ENCODE results near the gene EIF3I.

EIF3I gene

DNA sequence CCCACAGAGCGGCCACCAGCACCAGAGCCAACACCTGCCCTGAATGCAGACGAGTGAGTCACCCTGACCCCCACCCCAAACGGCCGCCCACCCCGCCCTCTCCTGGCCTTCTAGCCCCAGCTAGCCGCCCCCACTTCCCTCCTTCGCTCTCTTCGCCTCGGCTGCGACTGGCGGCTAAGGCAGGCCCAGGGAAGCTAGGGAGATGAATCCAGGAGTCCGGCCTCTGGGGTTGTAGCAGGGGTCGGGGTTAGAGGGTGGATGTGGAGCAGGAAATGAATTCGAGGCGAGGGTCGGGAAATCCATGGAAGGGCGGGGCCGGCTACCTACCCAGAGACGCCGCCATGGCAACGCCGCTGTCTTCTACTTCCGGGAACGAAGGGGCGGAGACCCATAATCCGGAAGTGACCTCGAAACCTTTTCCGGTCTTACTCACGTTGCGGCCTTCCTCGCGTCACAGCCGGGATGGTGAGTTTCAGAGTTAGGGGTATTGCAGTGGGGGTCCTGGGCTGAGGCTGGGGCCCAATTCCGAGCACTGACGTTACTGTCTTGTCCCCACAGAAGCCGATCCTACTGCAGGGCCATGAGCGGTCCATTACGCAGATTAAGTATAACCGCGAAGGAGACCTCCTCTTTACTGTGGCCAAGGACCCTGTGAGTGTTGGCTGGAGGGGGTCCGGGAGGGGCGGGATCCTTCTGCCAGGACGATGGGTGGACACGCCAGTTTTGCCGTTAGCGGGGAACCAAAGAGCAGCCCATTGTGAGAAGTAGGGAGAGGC lies at the start of gene EIF3I, which contains the start of gene TMEM234 (continued):
- TF ChIP-seq, protein P1, sequence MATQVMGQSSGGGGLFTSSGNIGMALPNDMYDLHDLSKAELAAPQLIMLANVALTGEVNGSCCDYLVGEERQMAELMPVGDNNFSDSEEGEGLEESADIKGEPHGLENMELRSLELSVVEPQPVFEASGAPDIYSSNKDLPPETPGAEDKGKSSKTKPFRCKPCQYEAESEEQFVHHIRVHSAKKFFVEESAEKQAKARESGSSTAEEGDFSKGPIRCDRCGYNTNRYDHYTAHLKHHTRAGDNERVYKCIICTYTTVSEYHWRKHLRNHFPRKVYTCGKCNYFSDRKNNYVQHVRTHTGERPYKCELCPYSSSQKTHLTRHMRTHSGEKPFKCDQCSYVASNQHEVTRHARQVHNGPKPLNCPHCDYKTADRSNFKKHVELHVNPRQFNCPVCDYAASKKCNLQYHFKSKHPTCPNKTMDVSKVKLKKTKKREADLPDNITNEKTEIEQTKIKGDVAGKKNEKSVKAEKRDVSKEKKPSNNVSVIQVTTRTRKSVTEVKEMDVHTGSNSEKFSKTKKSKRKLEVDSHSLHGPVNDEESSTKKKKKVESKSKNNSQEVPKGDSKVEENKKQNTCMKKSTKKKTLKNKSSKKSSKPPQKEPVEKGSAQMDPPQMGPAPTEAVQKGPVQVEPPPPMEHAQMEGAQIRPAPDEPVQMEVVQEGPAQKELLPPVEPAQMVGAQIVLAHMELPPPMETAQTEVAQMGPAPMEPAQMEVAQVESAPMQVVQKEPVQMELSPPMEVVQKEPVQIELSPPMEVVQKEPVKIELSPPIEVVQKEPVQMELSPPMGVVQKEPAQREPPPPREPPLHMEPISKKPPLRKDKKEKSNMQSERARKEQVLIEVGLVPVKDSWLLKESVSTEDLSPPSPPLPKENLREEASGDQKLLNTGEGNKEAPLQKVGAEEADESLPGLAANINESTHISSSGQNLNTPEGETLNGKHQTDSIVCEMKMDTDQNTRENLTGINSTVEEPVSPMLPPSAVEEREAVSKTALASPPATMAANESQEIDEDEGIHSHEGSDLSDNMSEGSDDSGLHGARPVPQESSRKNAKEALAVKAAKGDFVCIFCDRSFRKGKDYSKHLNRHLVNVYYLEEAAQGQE (tag by site-specific recombination; IDR thresholded peaks at IDR 0.05) = no peak
- TF ChIP-seq ZNF202 (tag by site-specific recombination; IDR thresholded peaks at IDR 0.05; ENCODE audit: borderline replicate concordance) = no peak
- peak; percentile 85 for TF ChIP-seq KLF9 (tag by site-specific recombination; IDR thresholded peaks at IDR 0.05; ENCODE audit: low read depth)
- TF ChIP-seq ZNF112 (tag by site-specific recombination; IDR thresholded peaks at IDR 0.05) = no peak
- TF ChIP-seq ZNF221 (tag by site-specific recombination; IDR thresholded peaks at IDR 0.05; ENCODE audit: borderline replicate concordance) = no peak
- TF ChIP-seq, protein P2, sequence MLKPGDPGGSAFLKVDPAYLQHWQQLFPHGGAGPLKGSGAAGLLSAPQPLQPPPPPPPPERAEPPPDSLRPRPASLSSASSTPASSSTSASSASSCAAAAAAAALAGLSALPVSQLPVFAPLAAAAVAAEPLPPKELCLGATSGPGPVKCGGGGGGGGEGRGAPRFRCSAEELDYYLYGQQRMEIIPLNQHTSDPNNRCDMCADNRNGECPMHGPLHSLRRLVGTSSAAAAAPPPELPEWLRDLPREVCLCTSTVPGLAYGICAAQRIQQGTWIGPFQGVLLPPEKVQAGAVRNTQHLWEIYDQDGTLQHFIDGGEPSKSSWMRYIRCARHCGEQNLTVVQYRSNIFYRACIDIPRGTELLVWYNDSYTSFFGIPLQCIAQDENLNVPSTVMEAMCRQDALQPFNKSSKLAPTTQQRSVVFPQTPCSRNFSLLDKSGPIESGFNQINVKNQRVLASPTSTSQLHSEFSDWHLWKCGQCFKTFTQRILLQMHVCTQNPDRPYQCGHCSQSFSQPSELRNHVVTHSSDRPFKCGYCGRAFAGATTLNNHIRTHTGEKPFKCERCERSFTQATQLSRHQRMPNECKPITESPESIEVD (tag by site-specific recombination; IDR thresholded peaks at IDR 0.05) = no peak
- no peak for TF ChIP-seq ZNF549 (tag by site-specific recombination; IDR thresholded peaks at IDR 0.05)
- TF ChIP-seq TRIM28 (IDR thresholded peaks at IDR 0.05; ENCODE audit: borderline replicate concordance, low read length) = no peak
- TF ChIP-seq ZNF677 (tag by site-specific recombination; IDR thresholded peaks at IDR 0.05) = no peak
- TF ChIP-seq BCL11A (tag by site-specific recombination; IDR thresholded peaks at IDR 0.05; ENCODE audit: low read depth) = no peak
- no peak for TF ChIP-seq ZNF776 (tag by site-specific recombination; IDR thresholded peaks at IDR 0.05; ENCODE audit: borderline replicate concordance)
- no peak for TF ChIP-seq ZNF157 (tag by site-specific recombination; IDR thresholded peaks at IDR 0.05)
- no peak for TF ChIP-seq ZNF660 (tag by site-specific recombination; IDR thresholded peaks at IDR 0.05)
- no peak for TF ChIP-seq ZNF48 (tag by site-specific recombination; IDR thresholded peaks at IDR 0.05)
- TF ChIP-seq, protein P3, sequence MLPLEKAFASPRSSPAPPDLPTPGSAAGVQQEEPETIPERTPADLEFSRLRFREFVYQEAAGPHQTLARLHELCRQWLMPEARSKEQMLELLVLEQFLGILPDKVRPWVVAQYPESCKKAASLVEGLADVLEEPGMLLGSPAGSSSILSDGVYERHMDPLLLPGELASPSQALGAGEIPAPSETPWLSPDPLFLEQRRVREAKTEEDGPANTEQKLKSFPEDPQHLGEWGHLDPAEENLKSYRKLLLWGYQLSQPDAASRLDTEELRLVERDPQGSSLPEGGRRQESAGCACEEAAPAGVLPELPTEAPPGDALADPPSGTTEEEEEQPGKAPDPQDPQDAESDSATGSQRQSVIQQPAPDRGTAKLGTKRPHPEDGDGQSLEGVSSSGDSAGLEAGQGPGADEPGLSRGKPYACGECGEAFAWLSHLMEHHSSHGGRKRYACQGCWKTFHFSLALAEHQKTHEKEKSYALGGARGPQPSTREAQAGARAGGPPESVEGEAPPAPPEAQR (tag by site-specific recombination; IDR thresholded peaks at IDR 0.05) = no peak
- TF ChIP-seq, protein P4, sequence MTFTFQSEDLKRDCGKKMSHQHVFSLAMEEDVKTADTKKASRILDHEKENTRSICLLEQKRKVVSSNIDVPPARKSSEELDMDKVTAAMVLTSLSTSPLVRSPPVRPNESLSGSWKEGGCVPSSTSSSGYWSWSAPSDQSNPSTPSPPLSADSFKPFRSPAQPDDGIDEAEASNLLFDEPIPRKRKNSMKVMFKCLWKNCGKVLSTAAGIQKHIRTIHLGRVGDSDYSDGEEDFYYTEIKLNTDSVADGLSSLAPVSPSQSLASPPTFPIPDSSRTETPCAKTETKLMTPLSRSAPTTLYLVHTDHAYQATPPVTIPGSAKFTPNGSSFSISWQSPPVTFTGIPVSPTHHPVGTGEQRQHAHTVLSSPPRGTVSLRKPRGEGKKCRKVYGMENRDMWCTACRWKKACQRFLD (tag by site-specific recombination; IDR thresholded peaks at IDR 0.05) = no peak
- TF ChIP-seq ZBTB8A (tag by site-specific recombination; IDR thresholded peaks at IDR 0.05) = no peak
- no peak for TF ChIP-seq ZBTB48 (tag by site-specific recombination; IDR thresholded peaks at IDR 0.05)
- no peak for TF ChIP-seq ZNF169 (tag by site-specific recombination; IDR thresholded peaks at IDR 0.05)
- no peak for TF ChIP-seq ZNF423 (tag by site-specific recombination; IDR thresholded peaks at IDR 0.05)
- TF ChIP-seq ZNF670 (tag by site-specific recombination; IDR thresholded peaks at IDR 0.05; ENCODE audit: low read depth) = no peak
- TF ChIP-seq ZNF404 (tag by site-specific recombination; IDR thresholded peaks at IDR 0.05) = no peak
- TF ChIP-seq ZNF514 (tag by site-specific recombination; IDR thresholded peaks at IDR 0.05) = no peak
- no peak for TF ChIP-seq MZF1 (tag by site-specific recombination; IDR thresholded peaks at IDR 0.05; ENCODE audit: borderline replicate concordance)
- no peak for TF ChIP-seq ZNF324 (tag by site-specific recombination; IDR thresholded peaks at IDR 0.05)
- TF ChIP-seq YY2 (tag by site-specific recombination; IDR thresholded peaks at IDR 0.05) = peak; percentile 49; the same call in 1 of the 2 replicates
- TF ChIP-seq ZNF24 (tag by site-specific recombination; IDR thresholded peaks at IDR 0.05) = no peak
- TF ChIP-seq, protein P5, sequence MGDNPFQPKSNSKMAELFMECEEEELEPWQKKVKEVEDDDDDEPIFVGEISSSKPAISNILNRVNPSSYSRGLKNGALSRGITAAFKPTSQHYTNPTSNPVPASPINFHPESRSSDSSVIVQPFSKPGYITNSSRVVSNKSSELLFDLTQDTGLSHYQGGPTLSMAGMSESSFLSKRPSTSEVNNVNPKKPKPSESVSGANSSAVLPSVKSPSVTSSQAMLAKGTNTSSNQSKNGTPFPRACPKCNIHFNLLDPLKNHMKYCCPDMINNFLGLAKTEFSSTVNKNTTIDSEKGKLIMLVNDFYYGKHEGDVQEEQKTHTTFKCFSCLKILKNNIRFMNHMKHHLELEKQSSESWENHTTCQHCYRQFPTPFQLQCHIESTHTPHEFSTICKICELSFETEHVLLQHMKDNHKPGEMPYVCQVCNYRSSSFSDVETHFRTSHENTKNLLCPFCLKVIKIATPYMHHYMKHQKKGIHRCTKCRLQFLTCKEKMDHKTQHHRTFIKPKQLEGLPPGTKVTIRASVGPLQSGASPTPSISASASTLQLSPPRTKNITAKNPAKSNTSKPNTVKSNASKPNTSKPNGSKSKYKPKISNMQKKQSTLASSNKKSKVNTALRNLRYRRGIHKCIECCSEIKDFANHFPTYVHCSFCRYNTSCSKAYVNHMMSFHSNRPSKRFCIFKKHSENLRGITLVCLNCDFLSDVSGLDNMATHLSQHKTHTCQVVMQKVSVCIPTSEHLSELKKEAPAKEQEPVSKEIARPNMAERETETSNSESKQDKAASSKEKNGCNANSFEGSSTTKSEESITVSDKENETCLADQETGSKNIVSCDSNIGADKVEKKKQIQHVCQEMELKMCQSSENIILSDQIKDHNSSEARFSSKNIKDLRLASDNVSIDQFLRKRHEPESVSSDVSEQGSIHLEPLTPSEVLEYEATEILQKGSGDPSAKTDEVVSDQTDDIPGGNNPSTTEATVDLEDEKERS (tag by site-specific recombination; IDR thresholded peaks at IDR 0.05) = no peak

Measured in HEK293 (cell line).